SW480 (cell line): ENCODE data around the gene FBXL14.

ENCODE experiments used
- DNase-seq: peaks from one replicate; pipeline ENCODE4 v3.0.0-alpha.2; 2016; ENCODE audit warnings: low spot score

Gene FBXL14

DNA sequence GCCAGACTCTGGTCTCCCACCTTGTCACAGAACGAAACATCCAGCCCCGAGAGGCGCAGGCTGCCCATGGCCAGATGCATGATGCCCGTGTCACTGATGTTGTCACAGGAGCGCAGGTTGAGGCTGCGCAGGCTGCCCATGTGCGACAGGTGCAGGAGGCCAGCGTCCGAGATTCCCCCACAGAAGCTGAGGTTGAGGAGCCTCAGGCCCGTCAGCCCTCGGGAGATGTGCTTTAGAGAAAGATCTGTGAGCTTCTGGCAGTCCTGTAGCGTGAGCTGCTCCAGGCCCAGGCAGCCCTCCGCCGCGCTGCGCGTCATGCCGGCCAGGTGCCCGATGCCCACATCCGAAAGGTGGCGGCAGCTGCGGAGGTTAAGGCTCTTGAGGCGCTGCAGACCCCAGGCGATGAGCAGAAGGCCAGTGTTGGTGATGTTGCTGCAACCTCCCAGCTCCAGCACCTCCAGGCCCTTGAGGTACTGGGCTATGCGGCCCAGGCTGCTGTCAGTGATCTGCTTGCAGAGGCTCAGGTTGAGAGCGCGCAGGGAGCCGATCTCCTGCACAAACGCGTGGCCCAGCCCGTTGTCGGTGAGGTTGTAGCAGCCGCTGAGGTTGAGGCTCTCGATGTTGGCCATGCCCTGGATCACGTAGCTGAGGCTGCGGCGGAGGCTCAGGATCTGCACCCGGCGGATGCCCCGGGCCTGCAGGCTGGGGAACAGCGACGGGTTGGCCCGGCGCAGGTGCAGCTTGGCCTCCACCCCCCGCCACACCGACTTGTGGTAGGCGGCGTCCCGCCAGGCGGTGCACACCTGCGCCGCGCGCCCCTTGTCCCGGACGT, 991 bp downstream of the FBXL14 start:
- DNase-seq = peak; percentile 68

GRCh38 chr12:1592444-1593173, 1.8 kb downstream of the FBXL14 start:
- DNase-seq = peak; percentile 74

GRCh38 chr12:1591543-1591942, 2.8 kb downstream of the FBXL14 start:
- no peak for DNase-seq

DNA sequence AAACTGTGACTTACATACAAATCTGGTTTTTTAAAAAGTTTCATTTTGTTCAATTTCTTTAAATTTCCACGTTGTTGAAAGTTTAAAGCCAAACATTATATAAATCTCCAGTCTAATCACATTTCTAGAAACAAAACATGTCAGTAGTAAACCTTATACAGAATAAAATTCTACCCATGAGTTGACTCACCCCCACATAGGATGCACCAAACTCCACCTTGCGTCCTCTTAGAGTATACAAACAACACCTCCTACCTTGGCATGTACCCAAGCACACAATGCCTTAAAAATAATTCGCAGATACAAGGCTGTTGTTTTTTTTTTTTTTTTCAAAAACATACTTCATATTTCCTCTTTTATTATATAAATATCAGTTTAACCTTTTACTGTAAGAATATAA, 3.3 kb downstream of the FBXL14 start:
- DNase-seq = peak; percentile 58

DNA sequence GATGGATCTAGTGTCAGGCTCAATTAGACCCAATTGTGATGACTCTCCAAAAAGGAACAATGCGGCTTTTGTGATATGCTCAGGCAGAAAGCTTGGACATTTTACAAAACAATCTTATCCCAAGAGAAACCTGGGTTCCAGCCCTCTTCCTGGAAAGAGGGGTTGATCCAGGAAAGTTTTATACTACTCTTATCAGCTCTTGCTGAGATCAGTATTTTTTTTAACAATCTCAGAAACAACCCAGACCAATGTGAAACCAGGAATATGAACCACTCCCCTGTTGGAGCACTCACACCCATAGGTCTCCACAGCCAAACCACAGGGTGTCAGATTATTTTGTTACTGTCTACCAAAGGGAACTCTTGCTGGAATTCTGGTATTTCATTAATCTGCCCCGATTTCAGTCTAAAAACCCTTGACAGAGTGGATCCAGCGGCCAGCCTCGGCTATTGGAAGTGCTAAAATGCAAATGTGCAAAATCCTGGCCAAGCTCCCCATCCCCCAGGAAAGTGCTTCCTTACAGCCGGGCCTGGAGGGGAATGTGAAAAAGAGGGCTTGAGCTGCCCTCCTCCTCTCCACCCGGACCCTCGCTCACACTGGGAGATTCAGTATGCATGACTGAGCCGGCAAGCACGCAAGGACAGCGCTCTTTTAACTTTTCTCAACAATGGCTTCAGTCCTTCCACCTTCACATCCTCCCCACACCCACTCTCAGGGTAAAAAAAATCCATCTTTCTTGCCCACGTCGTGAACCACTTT, 4.0 kb downstream of the FBXL14 start:
- DNase-seq = no peak

DNA sequence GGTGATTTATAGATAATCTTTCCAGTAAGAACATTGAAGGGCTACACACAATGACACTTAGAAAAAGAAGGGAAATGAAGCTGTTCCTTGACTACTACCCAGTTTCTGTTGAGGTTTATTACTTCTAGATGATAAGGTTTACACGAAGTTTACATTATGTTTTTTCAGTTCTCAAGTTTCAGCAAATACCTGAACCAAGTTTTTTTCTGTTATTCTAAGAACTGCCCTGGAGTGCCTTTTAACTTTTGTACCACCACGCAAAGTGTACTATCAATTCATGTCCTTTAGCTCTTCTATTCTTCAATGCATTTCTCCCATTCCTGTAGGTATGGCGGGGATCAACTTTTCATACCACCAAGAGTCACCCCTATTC, 5.8 kb downstream of the FBXL14 start:
- DNase-seq = no peak

DNA sequence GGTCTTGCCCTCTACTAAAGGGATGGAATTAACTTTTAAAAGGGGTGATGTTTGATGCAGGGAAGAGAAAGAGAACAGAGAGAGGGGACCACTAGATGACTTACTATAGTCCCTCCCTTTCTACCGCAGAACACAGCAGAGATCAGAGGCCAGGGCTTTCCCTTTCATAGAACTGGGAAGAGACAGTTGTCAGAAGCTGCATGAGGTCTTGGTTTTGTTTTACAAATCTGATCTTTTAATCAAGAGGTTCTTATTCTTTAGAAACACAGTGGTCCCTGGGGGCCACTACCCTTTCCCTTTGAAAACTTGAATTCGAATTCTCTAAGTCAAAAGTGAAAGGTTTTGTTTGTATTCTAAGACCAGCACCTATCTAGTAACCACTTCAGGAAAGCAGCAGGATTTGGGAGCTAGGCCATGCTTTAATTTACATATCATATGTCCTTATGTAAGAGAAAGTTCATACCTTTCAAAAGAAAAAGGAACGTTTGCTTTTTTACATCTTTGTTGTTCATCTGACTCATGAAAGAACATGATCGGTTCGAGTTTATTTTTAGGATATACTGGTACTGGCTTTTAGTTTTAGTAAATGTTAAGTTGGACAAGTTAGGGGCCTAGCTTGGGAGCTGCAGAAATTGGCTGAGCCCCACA, 6.3 kb downstream of the FBXL14 start:
- DNase-seq = no peak

DNA sequence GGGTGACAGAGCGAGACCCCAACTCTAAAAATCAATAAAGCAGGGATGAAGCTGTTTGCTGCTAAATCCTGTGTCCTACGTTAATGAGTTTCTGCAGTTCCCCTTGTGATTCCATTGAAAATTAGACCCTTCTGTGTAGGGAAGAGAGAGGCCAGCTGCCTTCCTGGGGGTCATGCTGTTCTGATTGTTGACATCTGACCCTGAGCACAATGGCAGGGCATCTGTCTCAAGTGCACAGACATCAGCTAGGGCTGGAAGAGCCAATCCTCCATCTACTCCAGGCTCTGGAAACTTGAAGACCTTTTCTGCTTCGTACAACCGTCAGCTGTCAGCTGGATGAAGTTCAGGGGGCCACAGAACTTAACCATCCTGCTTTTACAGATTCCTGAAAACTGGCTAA, 10.1 kb downstream of the FBXL14 start:
- DNase-seq = no peak

DNA sequence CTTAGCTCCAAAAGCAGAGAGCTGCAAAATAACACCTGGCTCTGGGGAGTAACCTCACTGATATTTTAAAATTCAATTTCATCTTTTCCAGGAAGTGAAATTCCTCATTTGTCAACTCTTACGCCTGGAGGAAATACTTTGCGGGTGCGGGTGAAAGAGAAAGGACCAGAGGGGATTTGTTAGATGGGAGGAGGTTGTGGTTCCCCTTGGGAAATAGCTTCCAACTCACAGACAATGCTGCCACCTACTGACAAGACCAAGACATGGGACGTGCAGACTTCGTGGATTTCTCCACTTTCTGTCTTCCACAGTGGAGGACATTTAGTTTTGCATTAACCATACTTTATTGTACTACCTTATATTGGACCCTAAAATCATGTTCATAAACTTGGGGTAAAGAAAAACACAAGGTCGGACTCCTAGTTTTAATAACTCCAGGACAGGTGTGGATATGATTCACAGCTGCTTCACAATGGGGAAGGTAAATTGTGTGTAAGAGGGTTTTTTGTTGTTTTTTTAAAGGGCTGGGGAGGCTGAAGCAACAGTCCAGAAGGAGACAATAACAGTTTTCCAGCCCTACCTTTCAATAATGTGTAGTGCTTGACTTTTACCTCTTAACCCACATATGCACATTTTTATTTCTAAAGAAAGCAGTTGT, 10.8 kb downstream of the FBXL14 start:
- peak; percentile 90 for DNase-seq

DNA sequence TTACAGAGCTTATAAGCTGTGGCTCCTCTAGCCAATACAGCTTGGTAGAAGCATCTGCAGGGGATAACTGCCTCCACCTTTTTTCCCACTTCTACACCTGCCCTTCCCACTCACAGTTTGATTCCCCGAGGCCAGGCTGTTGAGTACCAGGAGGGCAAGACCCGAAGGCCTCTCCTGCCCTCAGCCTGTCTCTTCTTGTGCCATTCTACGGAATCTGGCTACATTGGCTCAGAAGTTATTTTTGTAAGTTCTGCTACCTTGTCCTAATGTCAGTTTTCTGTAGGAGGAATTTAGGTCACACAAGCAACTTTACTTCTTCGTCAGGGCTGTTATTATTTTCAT, 11.7 kb downstream of the FBXL14 start:
- DNase-seq = no peak

DNA sequence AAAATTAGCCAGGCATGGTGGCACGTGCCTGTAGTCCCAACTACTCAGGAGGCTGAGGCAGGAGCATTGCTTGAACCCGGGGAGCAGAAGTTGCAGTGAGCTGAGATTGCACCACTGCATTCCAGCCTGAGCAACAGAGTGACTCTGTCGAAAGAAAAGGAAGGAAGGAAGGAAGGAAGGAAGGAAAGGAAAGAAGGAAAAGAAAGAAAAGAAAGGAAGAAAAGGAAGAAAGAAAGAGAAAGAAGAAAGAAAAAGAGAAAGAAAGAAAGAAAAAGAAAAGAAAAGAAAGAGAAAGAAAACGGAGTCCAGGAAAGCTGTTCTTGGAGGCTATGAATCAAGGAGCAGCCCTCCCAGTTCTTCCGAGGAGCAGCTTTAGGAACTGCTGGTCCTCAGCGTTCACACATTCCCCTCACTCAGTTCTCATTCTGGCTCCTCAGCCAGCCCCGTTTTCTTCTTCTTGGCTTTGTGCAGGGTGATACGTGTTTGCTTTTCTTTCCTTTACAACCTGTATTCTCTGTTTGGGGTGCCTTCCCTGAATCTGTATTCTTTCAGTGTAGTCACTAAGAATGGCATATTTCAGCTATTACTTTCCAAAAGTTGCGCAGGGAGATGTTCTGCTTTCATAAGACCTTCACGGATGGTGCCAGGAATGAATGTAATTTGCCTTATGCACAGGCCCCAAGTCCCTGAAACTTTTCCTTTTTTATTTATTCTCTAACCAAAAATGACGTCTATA, 12.2 kb downstream of the FBXL14 start:
- no peak for DNase-seq

DNA sequence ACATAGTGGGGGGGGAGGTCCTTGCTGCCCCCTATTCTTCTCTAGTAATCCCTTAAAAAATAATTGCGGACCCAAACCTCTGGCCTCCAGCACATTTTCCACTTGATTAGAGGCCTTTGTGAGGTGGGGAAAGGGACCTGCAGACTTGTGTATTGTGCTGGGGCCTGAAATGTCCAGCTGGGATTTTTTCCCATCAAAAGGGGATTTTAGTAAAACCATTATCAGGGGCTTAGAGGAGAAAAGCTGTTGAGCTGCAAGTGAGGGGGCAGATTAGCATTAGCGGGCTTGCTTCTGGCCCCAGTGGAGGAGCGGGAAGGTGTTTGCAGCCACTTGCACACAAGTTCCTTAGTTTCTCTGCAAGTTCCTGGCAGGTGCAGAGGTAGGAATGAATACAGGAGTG, 13.9 kb downstream of the FBXL14 start:
- no peak for DNase-seq

DNA sequence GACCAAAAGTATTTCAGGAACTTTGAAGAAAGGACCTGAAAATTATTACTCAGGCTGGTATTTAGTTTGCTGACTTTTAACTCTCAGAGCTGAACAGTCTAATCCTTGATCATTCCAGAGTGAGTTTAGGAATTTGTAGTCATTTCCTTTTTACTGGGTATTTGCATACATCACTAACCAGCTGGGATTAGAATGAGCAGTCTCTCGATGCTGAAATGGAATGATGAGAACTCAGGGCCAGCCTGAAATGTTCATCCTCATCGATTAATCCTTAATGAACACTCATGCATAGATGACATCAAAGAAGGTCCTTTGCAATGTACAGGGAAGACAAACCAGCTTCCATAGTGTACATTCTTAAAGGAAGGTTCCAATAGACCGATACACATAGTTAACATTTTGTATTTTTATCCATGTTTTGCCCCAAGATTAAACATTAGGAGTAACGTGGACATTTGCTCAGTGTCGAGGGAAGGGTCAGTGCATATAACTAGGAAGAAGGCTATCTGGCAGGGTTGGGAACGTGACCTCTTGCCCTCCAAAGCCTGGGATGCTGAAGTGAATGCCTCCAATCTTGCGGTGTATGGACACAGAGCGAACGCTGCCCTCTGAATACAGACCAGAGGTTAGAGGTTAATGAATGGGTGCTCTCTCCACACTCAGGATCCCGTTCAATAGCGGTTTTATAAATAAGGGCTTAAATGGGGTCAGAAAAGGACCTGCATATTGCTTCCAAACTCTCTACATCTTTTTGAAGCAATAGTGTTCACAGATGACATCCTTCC, 14.5 kb downstream of the FBXL14 start:
- DNase-seq = no peak

DNA sequence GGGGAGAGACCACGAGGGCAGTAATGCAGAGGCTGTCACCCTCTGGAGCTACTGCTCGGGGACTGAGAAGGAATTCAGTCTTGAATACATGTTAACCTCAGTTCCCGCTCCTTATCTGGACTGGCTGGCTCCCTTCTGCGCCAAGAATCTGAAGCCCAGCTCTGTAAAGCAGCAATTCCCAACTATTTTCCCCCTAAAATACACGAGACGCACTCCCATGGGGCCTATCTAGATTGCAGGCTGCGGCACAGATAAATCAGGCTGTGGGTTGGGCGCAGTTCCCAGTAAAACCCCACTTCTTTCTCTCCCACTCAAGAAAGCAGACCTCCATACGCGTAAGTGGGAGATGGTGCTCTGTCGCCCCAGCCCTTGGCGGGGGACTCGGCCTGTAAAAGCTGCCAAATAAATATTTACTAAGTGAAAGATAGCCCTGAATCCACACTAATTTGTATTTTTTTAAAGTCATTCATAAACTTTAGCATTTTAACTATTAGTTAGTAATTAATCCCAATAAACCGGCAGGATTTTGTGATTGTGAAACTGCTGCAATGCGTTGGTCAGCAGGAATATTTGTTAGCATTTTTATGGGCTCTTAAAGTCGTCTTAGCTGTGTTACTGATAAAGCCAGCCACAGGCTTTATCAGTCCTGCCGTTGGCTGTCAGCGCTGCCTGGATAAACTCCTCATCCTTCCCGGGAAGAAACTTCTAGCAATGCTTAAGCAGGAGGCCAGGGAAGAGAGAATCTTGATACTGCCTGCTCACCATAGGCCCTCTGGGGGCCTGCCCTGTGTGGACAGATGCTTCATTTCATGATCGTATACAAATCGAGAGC, 17.8 kb downstream of the FBXL14 start:
- DNase-seq = no peak

GRCh38 chr12:1575408-1576401, 18.7 kb downstream of the FBXL14 start:
- no peak for DNase-seq

GRCh38 chr12:1574865-1575259, 19.5 kb downstream of the FBXL14 start:
- no peak for DNase-seq

DNA sequence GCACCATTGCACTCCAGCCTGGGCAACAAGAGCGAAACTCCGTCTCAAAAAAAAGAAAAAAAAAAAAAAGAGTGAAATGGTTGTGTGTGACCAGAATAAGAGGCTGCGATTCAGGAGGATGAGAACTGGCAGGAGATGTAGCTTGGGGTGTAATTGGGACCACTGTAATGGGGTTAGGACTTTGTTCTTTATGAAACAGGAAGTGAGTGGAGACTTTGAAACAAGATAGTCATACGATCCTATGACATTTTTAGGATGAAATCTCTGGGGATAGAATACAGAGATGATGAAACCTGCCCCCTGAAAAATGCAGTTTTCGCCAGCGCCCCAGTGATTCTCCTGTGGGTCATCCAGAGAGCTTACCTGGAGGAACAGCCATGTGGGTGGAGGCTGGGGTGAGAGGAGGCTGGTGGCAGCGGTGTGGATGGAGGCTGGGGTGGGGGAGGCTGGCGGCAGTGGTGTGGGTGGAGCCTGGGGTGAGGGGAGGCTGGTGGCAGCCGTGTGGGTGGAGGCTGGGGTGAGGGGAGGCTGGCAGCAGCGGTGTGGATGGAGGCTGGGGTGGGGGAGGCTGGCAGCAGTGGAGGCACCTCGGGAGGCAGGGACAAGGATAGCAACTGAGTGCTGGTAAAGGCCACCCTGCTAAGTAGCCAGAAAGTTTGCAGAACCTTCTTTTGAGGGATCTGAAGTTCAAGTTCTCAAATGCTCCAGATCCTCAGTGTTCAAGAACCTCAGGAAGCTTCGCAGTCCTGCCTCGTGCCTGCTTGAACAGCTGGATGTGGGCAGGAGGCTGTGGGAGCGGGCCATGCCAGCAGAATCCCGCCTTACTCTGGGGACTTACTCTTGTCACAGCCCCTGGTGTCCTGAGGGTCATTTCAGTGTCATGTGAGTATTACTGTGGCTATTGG, 20.2 kb downstream of the FBXL14 start:
- no peak for DNase-seq
